Osteoblast (primary cell): ENCODE measurements around the gene PPP2R5C. TPM values are rescaled to one million over a fixed set of nuclear protein-coding genes. Genes with fewer than 3 reads are reported as not detected.
"Not testable (repeated sequence)": the region's sequence is repeated elsewhere in the genome, so short reads cannot be mapped to it uniquely, and the experiment has no call there.

Experiments
- DNase-seq: peaks from one replicate; pipeline ENCODE4 v3.0.0; 2011; ENCODE audit warnings: low spot score, mixed read lengths; ENCODE audit not compliant: insufficient read length; ENCODE audit errors: missing footprints
- H2AFZ ChIP-seq: 2 replicates; pipeline ENCODE4 v1.6.0; 2011; ENCODE audit warnings: mild to moderate bottlenecking, low read length
- H3K27ac ChIP-seq: 2 replicates; pipeline ENCODE4 v1.5.1; 2011; ENCODE audit warnings: mild to moderate bottlenecking, low read depth, low read length, moderate library complexity
- H3K27me3 ChIP-seq: 2 replicates; pipeline ENCODE4 v1.6.0; 2012; ENCODE audit warnings: mild to moderate bottlenecking, control low read depth, inconsistent platforms, low read length, moderate library complexity; ENCODE audit not compliant: insufficient read depth
- H3K36me3 ChIP-seq: 2 replicates; pipeline ENCODE4 v1.5.1; 2011; ENCODE audit warnings: mild to moderate bottlenecking, low read length, control low read depth, moderate library complexity; ENCODE audit not compliant: insufficient read depth
- H3K4me1 ChIP-seq: 2 replicates; pipeline ENCODE4 v1.5.1; 2011; ENCODE audit warnings: mild to moderate bottlenecking, low read length, control low read depth, moderate library complexity; ENCODE audit not compliant: insufficient read depth
- H3K4me2 ChIP-seq: 2 replicates; pipeline ENCODE4 v1.6.0; 2011; ENCODE audit warnings: mild to moderate bottlenecking, low read length; ENCODE audit not compliant: insufficient read depth
- H3K4me3 ChIP-seq: fragments of 200-600 bp; sonication (generic); 3 replicates; pipeline ENCODE4 v1.5.1; 2012; ENCODE audit warnings: mild to moderate bottlenecking, low read length, inconsistent platforms; ENCODE audit not compliant: insufficient read depth
- H3K79me2 ChIP-seq: 2 replicates; pipeline ENCODE4 v1.6.0; 2012; ENCODE audit warnings: mild to moderate bottlenecking, low read length, control low read depth, inconsistent platforms; ENCODE audit not compliant: insufficient read depth
- H3K9me3 ChIP-seq: 2 replicates; pipeline ENCODE4 v1.5.1; 2011; ENCODE audit warnings: low read depth, low read length, control low read depth
- H4K20me1 ChIP-seq: 2 replicates; pipeline ENCODE4 v1.6.0; 2012; ENCODE audit warnings: mild to moderate bottlenecking, low read length, control low read depth; ENCODE audit not compliant: insufficient read depth
- CTCF ChIP-seq: IDR thresholded peaks from 2 replicates; pipeline ENCODE4 v1.5.1; 2011; ENCODE audit warnings: mild to moderate bottlenecking, low read depth, low read length, moderate library complexity; ENCODE audit errors: extremely low read depth
- total RNA-seq: library from RNA; depleted of rRNA; stranded (reverse); fragments of >200 nt; gene quantifications from 2 replicates; pipeline ENCODE4 v1.2.3, GENCODE V29; 2012

Gene PPP2R5C
- total RNA-seq, 1 donor, result 101 TPM

- Histone ChIP-seq H3K4me2 (no peak overlapping the region), H3K36me3 (no peaks in the 10 kb centered on the region)
- no peak for TF ChIP-seq CTCF
Observed at GRCh38 chr14:101719708-101720107, 41.8 kb upstream of the PPP2R5C start.

GRCh38 chr14:101721111-101721510 is 40.4 kb upstream of the PPP2R5C start:
- Histone ChIP-seq H2AFZ (no peak overlapping the region), H3K27me3 (no peaks in the 10 kb centered on the region), H3K27ac (no peak overlapping the region), H3K4me1 (peaks cover 8% of the 10 kb centered on the region), H3K4me2 (no peak overlapping the region), H3K4me3 (no peak overlapping the region), H3K36me3 (no peaks in the 10 kb centered on the region), H4K20me1 (no peaks in the 10 kb centered on the region), H3K79me2 (no peaks in the 10 kb centered on the region), H3K9me3 (no peaks in the 10 kb centered on the region)
- TF ChIP-seq CTCF, result no peak
- DNase-seq, result no peak

More at GRCh38 chr14:101719708-101720107, 41.8 kb upstream of the PPP2R5C start:
- H4K20me1 ChIP-seq, result no peaks in the 10 kb centered on the region
- H3K4me3 ChIP-seq, result no peak overlapping the region
- no peak overlapping the region for H2AFZ ChIP-seq
- no peak overlapping the region for H3K27ac ChIP-seq
- H3K27me3 ChIP-seq, result no peaks in the 10 kb centered on the region
- peaks cover 8% of the 10 kb centered on the region for H3K4me1 ChIP-seq
- DNase-seq, result peak; percentile 42
- no peaks in the 10 kb centered on the region for H3K9me3 ChIP-seq
- H3K79me2 ChIP-seq, result no peaks in the 10 kb centered on the region

GRCh38 chr14:101721951-101722661 is 39.4 kb upstream of the PPP2R5C start:
- no peak for TF ChIP-seq CTCF
- H3K36me3 ChIP-seq, result no peaks in the 10 kb centered on the region
- H2AFZ ChIP-seq, result peak overlapping the region; percentile 72
- H4K20me1 ChIP-seq, result no peaks in the 10 kb centered on the region
- H3K27me3 ChIP-seq, result no peaks in the 10 kb centered on the region
- DNase-seq, result peak; percentile 94
- no peaks in the 10 kb centered on the region for H3K9me3 ChIP-seq
- H3K4me1 ChIP-seq, result peaks cover 8% of the 10 kb centered on the region
- no peaks in the 10 kb centered on the region for H3K79me2 ChIP-seq
- peak overlapping the region; percentile 50 for H3K4me3 ChIP-seq
- peak overlapping the region; percentile 70 for H3K4me2 ChIP-seq
- peak overlapping the region; percentile 2 for H3K27ac ChIP-seq

- no peaks in the 10 kb centered on the region for H3K36me3 ChIP-seq
- TF ChIP-seq CTCF, result no peak
- no peak overlapping the region for H2AFZ ChIP-seq
- no peak for DNase-seq
- no peak overlapping the region for H3K4me3 ChIP-seq
- no peaks in the 10 kb centered on the region for H3K9me3 ChIP-seq
- H3K27me3 ChIP-seq, result no peaks in the 10 kb centered on the region
- H4K20me1 ChIP-seq, result no peaks in the 10 kb centered on the region
- no peaks in the 10 kb centered on the region for H3K79me2 ChIP-seq
- H3K4me2 ChIP-seq, result no peak overlapping the region
- peaks cover 8% of the 10 kb centered on the region for H3K4me1 ChIP-seq
- no peak overlapping the region for H3K27ac ChIP-seq
Observed at GRCh38 chr14:101723061-101723595, 38.4 kb upstream of the PPP2R5C start.

GRCh38 chr14:101725652-101726051 is 35.9 kb upstream of the PPP2R5C start:
- H3K4me3 ChIP-seq, H3K36me3 ChIP-seq, H3K79me2 ChIP-seq, H4K20me1 ChIP-seq, H3K4me1 ChIP-seq, H3K27ac ChIP-seq, DNase-seq, H3K27me3 ChIP-seq, H3K4me2 ChIP-seq, H2AFZ ChIP-seq, H3K9me3 ChIP-seq: not testable (repeated sequence)
